ENCODE results near the gene UBTF.

- TF ChIP-seq CTCF (IDR thresholded peaks at IDR 0.05) (peak; percentile 97 to 100 (median 99)), POLR2A (IDR thresholded peaks at IDR 0.05) (peak in 1 of 4 donors; percentile 26)
Observed at GRCh38 chr17:44210342-44211192, 8.9 kb downstream of the UBTF start.
